Peyer's patch (tissue), 4 donors: ENCODE data around the gene SEC11A.

Experiments used
- CTCF ChIP-seq, 6 experiments: fragments of 450-650 bp in 4 of 6; fragments of 200-600 bp in 2 of 6; sonication (generic) in 1 of 6; IDR thresholded peaks; one replicate each; pipeline ENCODE4 v1.5.1; 2017 to 2019; ENCODE audit warnings: antibody characterized with exemption in 6 of 6, mild to moderate bottlenecking in 3 of 6, moderate library complexity in 1 of 6
- POLR2A ChIP-seq, 2 donors: fragments of 450-650 bp; IDR thresholded peaks; one replicate each; pipeline ENCODE4 v1.5.1; 2017; ENCODE audit warnings: antibody characterized with exemption in 2 of 2, mild to moderate bottlenecking in 2 of 2, moderate library complexity in 2 of 2

- TF ChIP-seq POLR2A (IDR thresholded peaks at IDR 0.05) (no peak), CTCF (IDR thresholded peaks at IDR 0.05) (no peak)
These were observed 49.6 kb downstream of the SEC11A start for GRCh38 chr15:84666373-84666772.
